ENCODE results near the gene RCC1.

- TF ChIP-seq ZFP30 (CRISPR knock-in tag; IDR thresholded peaks at IDR 0.05) (no peak), ARNTL (CRISPR knock-in tag; IDR thresholded peaks at IDR 0.05; ENCODE audit: borderline replicate concordance, low read depth) (no peak), PPARA (CRISPR knock-in tag; IDR thresholded peaks at IDR 0.05; ENCODE audit: borderline replicate concordance) (no peak), ZFP3 (CRISPR knock-in tag; IDR thresholded peaks at IDR 0.05) (no peak), CSDC2 (CRISPR knock-in tag; IDR thresholded peaks at IDR 0.05) (no peak), TOX (CRISPR knock-in tag; IDR thresholded peaks at IDR 0.05; ENCODE audit: borderline replicate concordance) (no peak), SNAI2 (CRISPR knock-in tag; IDR thresholded peaks at IDR 0.05) (no peak)
- TF ChIP-seq, protein P1, sequence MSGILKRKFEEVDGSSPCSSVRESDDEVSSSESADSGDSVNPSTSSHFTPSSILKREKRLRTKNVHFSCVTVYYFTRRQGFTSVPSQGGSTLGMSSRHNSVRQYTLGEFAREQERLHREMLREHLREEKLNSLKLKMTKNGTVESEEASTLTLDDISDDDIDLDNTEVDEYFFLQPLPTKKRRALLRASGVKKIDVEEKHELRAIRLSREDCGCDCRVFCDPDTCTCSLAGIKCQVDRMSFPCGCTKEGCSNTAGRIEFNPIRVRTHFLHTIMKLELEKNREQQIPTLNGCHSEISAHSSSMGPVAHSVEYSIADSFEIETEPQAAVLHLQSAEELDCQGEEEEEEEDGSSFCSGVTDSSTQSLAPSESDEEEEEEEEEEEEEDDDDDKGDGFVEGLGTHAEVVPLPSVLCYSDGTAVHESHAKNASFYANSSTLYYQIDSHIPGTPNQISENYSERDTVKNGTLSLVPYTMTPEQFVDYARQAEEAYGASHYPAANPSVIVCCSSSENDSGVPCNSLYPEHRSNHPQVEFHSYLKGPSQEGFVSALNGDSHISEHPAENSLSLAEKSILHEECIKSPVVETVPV (CRISPR knock-in tag; IDR thresholded peaks at IDR 0.05) = no peak
- TF ChIP-seq, protein P2, sequence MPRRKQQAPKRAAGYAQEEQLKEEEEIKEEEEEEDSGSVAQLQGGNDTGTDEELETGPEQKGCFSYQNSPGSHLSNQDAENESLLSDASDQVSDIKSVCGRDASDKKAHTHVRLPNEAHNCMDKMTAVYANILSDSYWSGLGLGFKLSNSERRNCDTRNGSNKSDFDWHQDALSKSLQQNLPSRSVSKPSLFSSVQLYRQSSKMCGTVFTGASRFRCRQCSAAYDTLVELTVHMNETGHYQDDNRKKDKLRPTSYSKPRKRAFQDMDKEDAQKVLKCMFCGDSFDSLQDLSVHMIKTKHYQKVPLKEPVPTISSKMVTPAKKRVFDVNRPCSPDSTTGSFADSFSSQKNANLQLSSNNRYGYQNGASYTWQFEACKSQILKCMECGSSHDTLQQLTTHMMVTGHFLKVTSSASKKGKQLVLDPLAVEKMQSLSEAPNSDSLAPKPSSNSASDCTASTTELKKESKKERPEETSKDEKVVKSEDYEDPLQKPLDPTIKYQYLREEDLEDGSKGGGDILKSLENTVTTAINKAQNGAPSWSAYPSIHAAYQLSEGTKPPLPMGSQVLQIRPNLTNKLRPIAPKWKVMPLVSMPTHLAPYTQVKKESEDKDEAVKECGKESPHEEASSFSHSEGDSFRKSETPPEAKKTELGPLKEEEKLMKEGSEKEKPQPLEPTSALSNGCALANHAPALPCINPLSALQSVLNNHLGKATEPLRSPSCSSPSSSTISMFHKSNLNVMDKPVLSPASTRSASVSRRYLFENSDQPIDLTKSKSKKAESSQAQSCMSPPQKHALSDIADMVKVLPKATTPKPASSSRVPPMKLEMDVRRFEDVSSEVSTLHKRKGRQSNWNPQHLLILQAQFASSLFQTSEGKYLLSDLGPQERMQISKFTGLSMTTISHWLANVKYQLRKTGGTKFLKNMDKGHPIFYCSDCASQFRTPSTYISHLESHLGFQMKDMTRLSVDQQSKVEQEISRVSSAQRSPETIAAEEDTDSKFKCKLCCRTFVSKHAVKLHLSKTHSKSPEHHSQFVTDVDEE (CRISPR knock-in tag; IDR thresholded peaks at IDR 0.05) = no peak
Measured at GRCh38 chr1:28507247-28507645, 1.4 kb downstream of the RCC1 start.
